HL-60 (cell line): ENCODE data around the gene SPAAR.

ENCODE experiments used
- POLR2AphosphoS5 ChIP-seq: IDR thresholded peaks from 2 replicates; pipeline ENCODE4 v1.6.1; 2012; ENCODE audit warnings: low read depth
- TF ChIP-seq, protein P1 (sequence below): IDR thresholded peaks from one replicate; pipeline ENCODE4 v1.5.1; 2011; ENCODE audit warnings: low read length, control low read depth, inconsistent platforms; ENCODE audit not compliant: insufficient read depth

DNA sequence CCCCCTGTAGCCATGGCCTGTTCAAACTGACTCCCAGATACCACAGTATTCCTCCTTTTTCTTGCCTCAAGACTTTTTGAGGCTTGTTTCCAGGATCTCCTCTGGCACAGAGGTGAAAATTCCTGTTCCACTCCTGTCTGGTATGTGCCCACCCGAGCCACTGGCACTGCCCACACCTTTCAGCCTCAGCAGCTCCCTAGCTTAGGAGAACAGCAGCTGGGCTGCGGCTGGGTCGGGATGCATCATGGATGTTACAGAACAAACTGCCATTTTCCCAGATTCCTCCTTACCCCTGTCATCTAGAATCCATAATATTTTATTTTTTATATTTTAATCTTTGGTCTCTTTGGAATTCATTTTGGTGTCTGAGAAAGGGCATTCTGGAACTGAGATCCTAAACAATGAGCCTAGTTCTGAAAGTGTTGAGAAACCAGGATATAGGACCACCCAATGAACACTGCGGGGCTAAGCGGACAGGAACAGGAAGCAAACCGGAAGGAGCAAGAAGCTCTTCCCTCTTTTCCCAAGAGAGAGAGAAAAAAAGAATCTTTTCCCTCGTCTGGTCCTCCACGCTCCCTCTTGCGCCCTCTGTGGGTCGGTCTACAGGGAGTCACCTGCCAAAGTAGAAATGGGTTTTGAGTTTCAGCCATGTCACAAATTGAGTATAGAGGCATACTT lies 36.2 kb downstream of the SPAAR start:
- TF ChIP-seq, protein P1, sequence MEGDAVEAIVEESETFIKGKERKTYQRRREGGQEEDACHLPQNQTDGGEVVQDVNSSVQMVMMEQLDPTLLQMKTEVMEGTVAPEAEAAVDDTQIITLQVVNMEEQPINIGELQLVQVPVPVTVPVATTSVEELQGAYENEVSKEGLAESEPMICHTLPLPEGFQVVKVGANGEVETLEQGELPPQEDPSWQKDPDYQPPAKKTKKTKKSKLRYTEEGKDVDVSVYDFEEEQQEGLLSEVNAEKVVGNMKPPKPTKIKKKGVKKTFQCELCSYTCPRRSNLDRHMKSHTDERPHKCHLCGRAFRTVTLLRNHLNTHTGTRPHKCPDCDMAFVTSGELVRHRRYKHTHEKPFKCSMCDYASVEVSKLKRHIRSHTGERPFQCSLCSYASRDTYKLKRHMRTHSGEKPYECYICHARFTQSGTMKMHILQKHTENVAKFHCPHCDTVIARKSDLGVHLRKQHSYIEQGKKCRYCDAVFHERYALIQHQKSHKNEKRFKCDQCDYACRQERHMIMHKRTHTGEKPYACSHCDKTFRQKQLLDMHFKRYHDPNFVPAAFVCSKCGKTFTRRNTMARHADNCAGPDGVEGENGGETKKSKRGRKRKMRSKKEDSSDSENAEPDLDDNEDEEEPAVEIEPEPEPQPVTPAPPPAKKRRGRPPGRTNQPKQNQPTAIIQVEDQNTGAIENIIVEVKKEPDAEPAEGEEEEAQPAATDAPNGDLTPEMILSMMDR, result peak; percentile 86
- TF ChIP-seq POLR2AphosphoS5, result no peak
